Measurements from ENCODE around the gene HDAC4.

Gene HDAC4

GRCh38 chr2:239106966-239107365 is 293.9 kb downstream of the HDAC4 start:
- Histone ChIP-seq H3K27me3 (ENCODE audit: insufficient read depth, low read length) (no peaks in the 10 kb centered on the region), H2AFZ (ENCODE audit: low read length) (no peak overlapping the region), H4K20me1 (ENCODE audit: insufficient read depth, low read length) (no peaks in the 10 kb centered on the region), H3K4me2 (ENCODE audit: low read length) (no peak overlapping the region), H3K9ac (ENCODE audit: low read length) (no peak overlapping the region), H3F3A (ENCODE audit: insufficient read depth, low read length) (no peaks in the 10 kb centered on the region), H3K4me1 (ENCODE audit: insufficient read depth, low read length, severe bottlenecking) (no peaks in the 10 kb centered on the region), H3K9me3 (ENCODE audit: low read length) (no peaks in the 10 kb centered on the region), H3K36me3 (ENCODE audit: insufficient read depth, low read length) (no peaks in the 10 kb centered on the region), H3K4me3 (ENCODE audit: low read depth, low read length, poor library complexity, severe bottlenecking) (no peak overlapping the region), H3K27ac (ENCODE audit: low read depth, low read length, poor library complexity, severe bottlenecking) (no peak overlapping the region), H3K79me2 (ENCODE audit: insufficient read depth, low read length) (no peaks in the 10 kb centered on the region), H3K9me2 (ENCODE audit: low read depth, low read length) (no peaks in the 10 kb centered on the region)
- no peak for TF ChIP-seq EZH2 (IDR thresholded peaks at IDR 0.05; ENCODE audit: borderline replicate concordance, low read length)
- no peak for TF ChIP-seq CTCF (IDR thresholded peaks at IDR 0.05; ENCODE audit: low read length)

- Histone ChIP-seq H3K79me2 (ENCODE audit: insufficient read depth, low read length) (no peaks in the 10 kb centered on the region), H3F3A (ENCODE audit: insufficient read depth, low read length) (no peaks in the 10 kb centered on the region), H3K36me3 (ENCODE audit: insufficient read depth, low read length) (no peaks in the 10 kb centered on the region), H3K27ac (ENCODE audit: low read depth, low read length, poor library complexity, severe bottlenecking) (no peak overlapping the region), H3K9ac (ENCODE audit: low read length) (no peak overlapping the region), H2AFZ (ENCODE audit: low read length) (no peak overlapping the region), H3K9me3 (ENCODE audit: low read length) (no peaks in the 10 kb centered on the region), H3K4me3 (ENCODE audit: low read depth, low read length, poor library complexity, severe bottlenecking) (no peak overlapping the region), H3K27me3 (ENCODE audit: insufficient read depth, low read length) (no peaks in the 10 kb centered on the region), H4K20me1 (ENCODE audit: insufficient read depth, low read length) (no peaks in the 10 kb centered on the region), H3K4me2 (ENCODE audit: low read length) (no peak overlapping the region), H3K9me2 (ENCODE audit: low read depth, low read length) (no peaks in the 10 kb centered on the region), H3K4me1 (ENCODE audit: insufficient read depth, low read length, severe bottlenecking) (no peaks in the 10 kb centered on the region)
- TF ChIP-seq CTCF (IDR thresholded peaks at IDR 0.05; ENCODE audit: low read length) (peak; percentile 14; the same call in 1 of the 2 replicates), EZH2 (IDR thresholded peaks at IDR 0.05; ENCODE audit: borderline replicate concordance, low read length) (no peak)
Measured at GRCh38 chr2:239106314-239106908, 294.4 kb downstream of the HDAC4 start.

GRCh38 chr2:239105234-239105633 is 295.6 kb downstream of the HDAC4 start:
- TF ChIP-seq EZH2 (IDR thresholded peaks at IDR 0.05; ENCODE audit: borderline replicate concordance, low read length): no peak
- no peak for TF ChIP-seq CTCF (IDR thresholded peaks at IDR 0.05; ENCODE audit: low read length)
- no peaks in the 10 kb centered on the region for H4K20me1 ChIP-seq (ENCODE audit: insufficient read depth, low read length)

More at GRCh38 chr2:239105234-239105633, 295.6 kb downstream of the HDAC4 start:
- Histone ChIP-seq H3K27ac (ENCODE audit: low read depth, low read length, poor library complexity, severe bottlenecking) (no peak overlapping the region), H3K4me3 (ENCODE audit: low read depth, low read length, poor library complexity, severe bottlenecking) (no peak overlapping the region), H2AFZ (ENCODE audit: low read length) (no peak overlapping the region), H3K9ac (ENCODE audit: low read length) (no peak overlapping the region), H3F3A (ENCODE audit: insufficient read depth, low read length) (no peaks in the 10 kb centered on the region), H3K9me3 (ENCODE audit: low read length) (no peaks in the 10 kb centered on the region), H3K9me2 (ENCODE audit: low read depth, low read length) (no peaks in the 10 kb centered on the region), H3K4me2 (ENCODE audit: low read length) (no peak overlapping the region), H3K79me2 (ENCODE audit: insufficient read depth, low read length) (no peaks in the 10 kb centered on the region), H3K36me3 (ENCODE audit: insufficient read depth, low read length) (no peaks in the 10 kb centered on the region), H3K27me3 (ENCODE audit: insufficient read depth, low read length) (no peaks in the 10 kb centered on the region), H3K4me1 (ENCODE audit: insufficient read depth, low read length, severe bottlenecking) (no peaks in the 10 kb centered on the region)
